GM23248 (cell line): Measurements from ENCODE around the gene HOXB8. TPM values are rescaled to one million over a fixed set of nuclear protein-coding genes. Genes with fewer than 3 reads are reported as not detected.
A peak's percentile ranks its signal among the peaks of the same experiment; 100 is the strongest.

Experiments used
- DNase-seq: peaks from one replicate; pipeline ENCODE4 v3.0.0-alpha.2; 2015
- H2AFZ ChIP-seq: fragments of 200-600 bp; sonication (generic); 2 replicates; pipeline ENCODE4 v1.6.1; 2016; ENCODE audit warnings: antibody characterized with exemption
- H3F3A ChIP-seq: fragments of 200-600 bp; sonication (generic); 2 replicates; pipeline ENCODE4 v1.6.1; 2016; ENCODE audit warnings: mild to moderate bottlenecking, antibody characterized with exemption, mixed run types; ENCODE audit not compliant: insufficient read depth
- H3K27ac ChIP-seq: fragments of 200-600 bp; sonication (generic); 2 replicates; pipeline ENCODE4 v1.5.1; 2016; ENCODE audit warnings: mild to moderate bottlenecking
- H3K27me3 ChIP-seq: fragments of 200-600 bp; sonication (generic); replicated peaks from 2 replicates; pipeline ENCODE4 v1.6.1; 2016; ENCODE audit warnings: mild to moderate bottlenecking; ENCODE audit not compliant: insufficient read depth
- H3K36me3 ChIP-seq: fragments of 200-600 bp; sonication (generic); 2 replicates; pipeline ENCODE4 v1.6.1; 2016; ENCODE audit warnings: low read depth, mild to moderate bottlenecking
- H3K4me1 ChIP-seq: fragments of 200-600 bp; sonication (generic); 2 replicates; pipeline ENCODE4 v1.6.1; 2016; ENCODE audit warnings: mild to moderate bottlenecking; ENCODE audit not compliant: insufficient read depth
- H3K4me2 ChIP-seq: fragments of 200-600 bp; sonication (generic); one replicate; pipeline ENCODE4 v1.6.1; 2016; ENCODE audit warnings: mild to moderate bottlenecking; ENCODE audit not compliant: unreplicated experiment
- H3K4me3 ChIP-seq: fragments of 200-600 bp; sonication (generic); 2 replicates; pipeline ENCODE4 v1.5.1; 2016; ENCODE audit warnings: mild to moderate bottlenecking
- H3K79me2 ChIP-seq: fragments of 200-600 bp; sonication (generic); 2 replicates; pipeline ENCODE4 v1.6.1; 2016; ENCODE audit warnings: mild to moderate bottlenecking; ENCODE audit not compliant: insufficient read depth
- H3K9ac ChIP-seq: fragments of 200-600 bp; sonication (generic); 2 replicates; pipeline ENCODE4 v1.6.1; 2016; ENCODE audit warnings: mild to moderate bottlenecking
- H3K9me2 ChIP-seq: fragments of 200-600 bp; sonication (generic); 2 replicates; pipeline ENCODE4 v1.6.1; 2016; ENCODE audit warnings: mixed run types, mild to moderate bottlenecking, moderate library complexity; ENCODE audit not compliant: insufficient read depth
- H3K9me3 ChIP-seq: fragments of 200-600 bp; sonication (generic); one replicate; pipeline ENCODE4 v1.6.1; 2017; ENCODE audit warnings: low read depth
- H4K20me1 ChIP-seq: fragments of 200-600 bp; sonication (generic); 2 replicates; pipeline ENCODE4 v1.6.0; 2016; ENCODE audit not compliant: insufficient read depth
- EZH2 ChIP-seq: fragments of 200-600 bp; sonication (generic); IDR thresholded peaks from 2 replicates; pipeline ENCODE4 v1.6.1; 2018; ENCODE audit warnings: antibody characterized with exemption, mild to moderate bottlenecking; ENCODE audit not compliant: insufficient read depth, poor library complexity, severe bottlenecking
- EZH2phosphoT487 ChIP-seq: fragments of 200-600 bp; sonication (generic); IDR thresholded peaks from 2 replicates; pipeline ENCODE4 v1.6.1; 2018; ENCODE audit warnings: antibody characterized with exemption, moderate library complexity, mild to moderate bottlenecking, low read depth; ENCODE audit not compliant: insufficient read depth
- WGBS, 2 experiments: methylation state at CpG; one replicate each; pipeline ENCODE4 v1.1.6; 2015 to 2017; ENCODE audit warnings: low lambda C conversion rate in 2 of 2, low coverage in 1 of 2; ENCODE audit errors: missing lambda C conversion rate in 2 of 2; 5-methylcytosine and 5-hydroxymethylcytosine counted together
- in situ Hi-C: fragments of 300-500 bp; cut with MboI; formaldehyde crosslinking; loops from 2 replicates; pipeline ENCODE4 v1.15.0; 2020
- polyA plus RNA-seq: library from polyadenylated mRNA; unstranded; fragments of >200 nt; fragmentation: Nextera tagmentation; extraction: Ambion mirVana; gene quantifications from 2 replicates; pipeline ENCODE4 v1.2.1, GENCODE V29; 2016
- total RNA-seq: library from RNA; depleted of rRNA; stranded (reverse); fragments of >200 nt; shearing (Covaris generic); gene quantifications from 2 replicates; pipeline ENCODE4 v1.2.3, GENCODE V29; 2014

HOXB8 gene
- total and polyA plus RNA-seq, 2 experiments from 2014 or later = not detected

- no peak for TF ChIP-seq EZH2phosphoT487
- TF ChIP-seq EZH2 = no peak
- Histone ChIP-seq H3K27ac (no peak overlapping the region), H2AFZ (no peak overlapping the region), H4K20me1 (no peaks in the 10 kb centered on the region), H3K4me3 (no peak overlapping the region), H3K9ac (no peak overlapping the region), H3K9me2 (no peaks in the 10 kb centered on the region), H3K36me3 (no peaks in the 10 kb centered on the region), H3K27me3 (peaks cover 87% of the 10 kb centered on the region), H3F3A (peaks cover 12% of the 10 kb centered on the region), H3K9me3 (no peaks in the 10 kb centered on the region), H3K4me1 (0 out of 2 replicates have a peak, but pooled peaks cover 4% of the 10 kb centered on the region), H3K79me2 (no peaks in the 10 kb centered on the region), H3K4me2 (no peak overlapping the region)
- in situ Hi-C loops = no loop called here
- 9 to 10% methylated on average over 27 to 34 of the region's 35 CpGs for WGBS, 2 experiments
- no peak for DNase-seq
Observed at GRCh38 chr17:48633266-48633677, 18.2 kb upstream of the HOXB8 start.

GRCh38 chr17:48632579-48633265 lies 17.6 kb upstream of the HOXB8 start:
- Histone ChIP-seq H3K79me2 (no peaks in the 10 kb centered on the region), H3K9me3 (no peaks in the 10 kb centered on the region), H3K9me2 (no peaks in the 10 kb centered on the region), H3K27me3 (peaks cover 91% of the 10 kb centered on the region), H3K27ac (no peak overlapping the region), H3K4me1 (0 out of 2 replicates have a peak, but pooled peaks cover 4% of the 10 kb centered on the region), H3K4me3 (no peak overlapping the region), H3K4me2 (no peak overlapping the region), H2AFZ (no peak overlapping the region), H3K9ac (no peak overlapping the region), H4K20me1 (no peaks in the 10 kb centered on the region), H3K36me3 (no peaks in the 10 kb centered on the region), H3F3A (peaks cover 11% of the 10 kb centered on the region)
- 21 to 27% methylated on average over 7 of the region's 7 CpGs for WGBS, 2 experiments
- DNase-seq = no peak
- in situ Hi-C loops = no loop called here
- TF ChIP-seq EZH2phosphoT487 (peak; percentile 62; the same call in 1 of the 2 replicates), EZH2 (peak; percentile 29)

- Histone ChIP-seq H3K4me2 (no peak overlapping the region), H3F3A (peaks cover 3% of the 10 kb centered on the region; the same call in 1 of the 2 replicates), H4K20me1 (no peaks in the 10 kb centered on the region), H2AFZ (no peak overlapping the region), H3K9ac (no peak overlapping the region), H3K4me3 (no peak overlapping the region), H3K9me3 (no peaks in the 10 kb centered on the region), H3K27me3 (peaks cover 97% of the 10 kb centered on the region), H3K36me3 (no peaks in the 10 kb centered on the region), H3K79me2 (no peaks in the 10 kb centered on the region), H3K9me2 (no peaks in the 10 kb centered on the region), H3K27ac (no peak overlapping the region), H3K4me1 (no peaks in the 10 kb centered on the region)
- TF ChIP-seq EZH2phosphoT487 (peak; percentile 51; the same call in 1 of the 2 replicates), EZH2 (peak; percentile 67)
- WGBS, 2 experiments = 22 to 30% methylated on average over 7 of the region's 7 CpGs
- in situ Hi-C loops = no loop called here
- no peak for DNase-seq
Observed at GRCh38 chr17:48631693-48632578, 16.8 kb upstream of the HOXB8 start.

GRCh38 chr17:48630925-48631692 lies 16.0 kb upstream of the HOXB8 start:
- Histone ChIP-seq H3K9me3 (no peaks in the 10 kb centered on the region), H3K4me2 (no peak overlapping the region), H3K27me3 (peaks cover 98% of the 10 kb centered on the region), H2AFZ (no peak overlapping the region), H3K9ac (no peak overlapping the region), H3K79me2 (no peaks in the 10 kb centered on the region), H3K9me2 (no peaks in the 10 kb centered on the region), H3K36me3 (no peaks in the 10 kb centered on the region), H3F3A (no peaks in the 10 kb centered on the region), H3K27ac (no peak overlapping the region), H3K4me1 (no peaks in the 10 kb centered on the region), H4K20me1 (no peaks in the 10 kb centered on the region), H3K4me3 (no peak overlapping the region)
- no peak for TF ChIP-seq EZH2phosphoT487
- no peak for TF ChIP-seq EZH2
- in situ Hi-C loops = no loop called here
- 16 to 17% methylated on average over 15 of the region's 15 CpGs for WGBS, 2 experiments
- DNase-seq = no peak
